Activated T-cell treated with anti-CD3 and anti-CD28 coated beads, Interleukin-2, amount 50 U/mL, for 72 hours (primary cell): Measurements from ENCODE around the gene ARHGAP10. TPM values are rescaled to one million over a fixed set of nuclear protein-coding genes. Genes with fewer than 3 reads are reported as not detected.

Experiments
- ATAC-seq, 2 donors: fragments of 150-1000 bp; cut with Tn5 transposase; replicated peaks in 1 of 2; 2 replicates each; pipeline ENCODE4 v1.10.0; 2021; ENCODE audit warnings: moderate library complexity in 2 of 2, mild to moderate bottlenecking in 1 of 2
- DNase-seq, 2 donors: peaks; one replicate each; pipeline ENCODE4 v3.0.0; 2021 to 2022; ENCODE audit warnings: mixed read lengths in 1 of 2
- H3K27ac Mint-ChIP-seq: one replicate; pipeline ENCODE4 v1.8.0; 2022; ENCODE audit warnings: mild to moderate bottlenecking, moderate library complexity, mixed read lengths
- H3K27me3 Mint-ChIP-seq: one replicate; pipeline ENCODE4 v1.8.0; 2022; ENCODE audit warnings: low read depth, mixed read lengths
- H3K36me3 Mint-ChIP-seq, 2 donors: one replicate each; pipeline ENCODE4 v1.8.0; 2022; ENCODE audit warnings: mixed read lengths in 2 of 2, mild to moderate bottlenecking in 1 of 2; ENCODE audit not compliant: insufficient read depth in 2 of 2
- H3K4me1 Mint-ChIP-seq: one replicate; pipeline ENCODE4 v1.8.0; 2022; ENCODE audit warnings: low read depth, mixed read lengths
- H3K4me3 Mint-ChIP-seq, 2 donors: one replicate each; pipeline ENCODE4 v1.8.0; 2022; ENCODE audit warnings: mild to moderate bottlenecking in 2 of 2, mixed read lengths in 2 of 2, moderate library complexity in 2 of 2
- H3K9me3 Mint-ChIP-seq, 2 donors: one replicate each; pipeline ENCODE4 v1.8.0; 2022; ENCODE audit warnings: mixed read lengths in 2 of 2
- total RNA-seq, 2 donors: library from RNA; stranded (reverse); gene quantifications; one replicate each; pipeline ENCODE4 v1.2.3, GENCODE V29; 2022

The ARHGAP10 gene
- total RNA-seq, 2 donors from 2014 or later, result 9.3 to 12.4 TPM

DNA sequence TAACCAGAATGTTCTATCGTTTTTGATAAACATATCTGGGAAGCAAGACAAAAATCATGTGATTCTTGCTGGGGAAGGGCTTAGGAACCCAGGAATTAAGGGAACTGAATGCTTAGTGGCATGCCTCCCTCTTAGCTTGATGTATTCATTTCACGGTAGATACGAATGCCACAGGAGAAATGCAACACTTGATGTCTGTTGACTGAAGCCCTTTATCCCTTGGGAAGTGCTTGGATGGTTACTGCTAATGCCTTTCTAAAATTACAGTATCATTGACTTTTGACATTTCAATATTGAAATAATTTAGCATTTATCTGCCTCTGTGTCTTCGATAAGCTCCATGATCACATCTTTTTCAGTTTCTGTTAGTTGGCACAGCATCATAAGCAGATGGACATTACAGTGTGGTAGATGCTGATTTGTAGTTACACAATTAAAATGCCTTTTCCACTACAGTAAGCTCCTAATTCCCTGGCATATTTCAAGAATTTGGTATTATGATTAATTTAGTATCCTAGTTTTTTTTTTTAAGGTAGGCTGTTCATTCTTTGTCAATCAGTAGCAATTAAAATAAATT, 226.7 kb downstream of the ARHGAP10 start:
- Mint-ChIP-seq H3K4me1 (no peaks in the 10 kb centered on the region), H3K27ac (no peak overlapping the region), H3K27me3 (no peaks in the 10 kb centered on the region), H3K4me3 (no peak overlapping the region), H3K9me3 (no peaks in the 10 kb centered on the region), H3K36me3 (no peaks in the 10 kb centered on the region)
- DNase-seq (no peak), ATAC-seq (no peak)

DNA sequence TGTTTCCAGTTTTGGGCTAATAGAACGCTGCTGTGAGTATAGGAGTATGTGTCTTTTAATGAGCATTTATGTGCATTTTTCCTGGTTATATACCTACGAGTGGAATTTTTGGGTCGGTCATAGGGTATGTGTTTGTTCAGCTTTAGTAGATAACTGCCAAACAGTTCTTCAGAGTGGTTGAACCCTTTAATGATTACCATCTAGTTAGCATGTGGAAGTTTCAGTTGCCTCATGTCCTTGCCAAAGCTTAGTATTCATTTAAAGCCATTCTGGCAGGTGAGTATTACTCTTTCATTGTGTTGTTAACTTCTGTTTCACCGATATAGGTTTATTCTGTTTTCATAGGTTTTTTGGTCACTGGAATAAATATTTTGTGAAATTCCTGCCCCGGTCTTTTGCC, 229.1 kb downstream of the ARHGAP10 start:
- Mint-ChIP-seq H3K27me3 (no peaks in the 10 kb centered on the region), H3K4me1 (no peaks in the 10 kb centered on the region), H3K27ac (no peak overlapping the region), H3K4me3 (no peak overlapping the region), H3K36me3 (peaks cover 0 to 2% of the 10 kb centered on the region in 2 donors), H3K9me3 (no peaks in the 10 kb centered on the region)
- ATAC-seq, result no peak
- no peak for DNase-seq

DNA sequence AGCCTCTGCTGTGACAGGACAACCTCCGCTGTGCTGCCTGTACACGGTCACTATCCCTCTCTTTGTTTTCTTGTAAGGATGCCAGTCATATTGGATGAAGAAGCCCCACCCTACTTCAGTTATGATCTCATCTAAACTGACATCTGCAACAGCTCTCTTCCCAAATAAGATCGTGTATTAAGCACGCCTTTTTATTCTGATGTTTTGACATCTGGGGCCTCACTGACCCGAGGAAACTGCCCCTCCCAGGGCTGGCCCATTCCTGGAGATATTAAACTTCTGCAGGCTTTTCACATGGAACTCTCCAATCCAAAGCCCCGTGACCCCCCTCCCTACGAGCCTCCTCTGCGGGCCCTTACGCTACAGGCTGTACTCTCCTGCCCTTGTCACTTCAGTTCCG, 232.0 kb downstream of the ARHGAP10 start:
- no peak for ATAC-seq
- no peaks in the 10 kb centered on the region for H3K27me3 Mint-ChIP-seq
- peaks cover 0 to 2% of the 10 kb centered on the region in 2 donors for H3K36me3 Mint-ChIP-seq
- no peak overlapping the region for H3K27ac Mint-ChIP-seq
- H3K9me3 Mint-ChIP-seq, result no peaks in the 10 kb centered on the region
- H3K4me3 Mint-ChIP-seq, result no peak overlapping the region
- no peak for DNase-seq
- no peaks in the 10 kb centered on the region for H3K4me1 Mint-ChIP-seq

DNA sequence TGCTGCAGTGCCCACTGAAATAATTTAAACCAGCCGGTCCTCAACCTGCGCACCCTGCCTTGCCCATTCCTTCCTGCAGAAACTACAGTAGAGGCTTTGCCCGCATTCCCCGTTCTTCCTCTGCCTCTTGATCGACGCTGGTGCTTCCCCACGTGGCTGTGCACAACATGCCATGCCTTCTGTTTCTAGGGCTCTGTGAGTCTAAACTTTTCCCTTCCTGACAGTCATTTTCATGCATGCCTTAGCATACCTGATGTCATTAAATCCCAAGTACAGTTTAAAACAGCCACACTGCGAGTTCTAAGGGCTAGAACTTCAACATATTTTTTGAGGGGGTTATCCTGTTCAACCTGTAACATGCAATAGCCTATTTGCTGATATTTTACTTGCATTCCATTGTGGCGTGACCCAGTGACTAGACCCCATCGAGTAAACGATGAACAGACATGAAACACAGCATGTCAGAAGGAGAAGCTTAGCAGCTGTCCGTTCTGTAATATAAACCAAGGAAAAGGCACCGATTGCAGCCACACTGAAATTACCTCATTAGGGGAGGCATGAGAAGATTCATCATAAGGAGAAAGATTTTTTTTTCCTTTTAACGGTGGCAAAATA, 232.5 kb downstream of the ARHGAP10 start:
- H3K27ac Mint-ChIP-seq, result no peak overlapping the region

DNA sequence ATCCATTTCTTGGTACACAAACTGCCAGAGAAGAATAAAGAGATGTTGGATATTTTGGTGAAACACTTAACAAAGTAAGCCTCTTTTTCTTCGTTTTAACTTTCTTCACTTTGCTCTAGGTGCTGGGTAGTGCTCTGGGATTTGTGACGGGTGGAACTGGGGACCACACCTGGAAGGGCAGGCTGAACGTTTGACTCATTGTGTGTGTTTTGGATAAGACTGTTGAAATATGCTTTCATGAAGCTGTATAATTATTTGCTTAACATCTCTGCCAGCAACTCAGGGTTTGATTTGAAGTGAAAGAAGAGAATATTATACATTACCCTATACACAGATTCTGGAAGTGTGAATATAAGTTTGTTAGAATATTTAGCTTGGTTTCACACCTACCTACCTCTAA, 233.2 kb downstream of the ARHGAP10 start:
- Mint-ChIP-seq H3K36me3 (peaks cover 0 to 2% of the 10 kb centered on the region in 2 donors), H3K4me1 (no peaks in the 10 kb centered on the region), H3K27me3 (no peaks in the 10 kb centered on the region), H3K4me3 (no peak overlapping the region), H3K9me3 (no peaks in the 10 kb centered on the region), H3K27ac (no peak overlapping the region)
- ATAC-seq, result no peak
- DNase-seq, result no peak

More for the DNA sequence above, 232.5 kb downstream of the ARHGAP10 start:
- DNase-seq, result no peak
- Mint-ChIP-seq H3K36me3 (peaks cover 0 to 2% of the 10 kb centered on the region in 2 donors), H3K9me3 (no peaks in the 10 kb centered on the region), H3K27me3 (no peaks in the 10 kb centered on the region), H3K4me3 (no peak overlapping the region), H3K4me1 (no peaks in the 10 kb centered on the region)
- no peak for ATAC-seq

DNA sequence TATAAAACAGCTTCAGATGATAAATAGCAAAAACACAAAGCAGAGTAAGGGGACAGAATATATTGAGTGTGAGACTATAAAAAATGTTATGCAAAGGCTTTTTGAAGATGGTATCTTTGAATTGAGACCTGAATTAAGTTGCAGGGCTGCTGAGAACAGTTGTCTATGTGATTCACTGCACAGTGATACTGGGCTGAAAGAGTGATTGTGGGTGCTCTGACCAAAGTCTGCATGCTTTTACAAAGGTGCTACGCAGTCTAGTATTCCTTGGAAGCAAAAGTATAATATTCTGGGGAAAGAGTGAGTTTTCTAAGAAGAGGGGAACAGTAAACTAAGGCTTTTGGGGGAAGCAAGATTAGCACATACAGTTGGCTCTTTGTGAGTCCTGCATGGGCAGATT, 234.0 kb downstream of the ARHGAP10 start:
- no peaks in the 10 kb centered on the region for H3K4me1 Mint-ChIP-seq
- H3K4me3 Mint-ChIP-seq, result no peak overlapping the region
- H3K27ac Mint-ChIP-seq, result no peak overlapping the region
- H3K36me3 Mint-ChIP-seq, result peaks cover 0 to 2% of the 10 kb centered on the region in 2 donors
- no peaks in the 10 kb centered on the region for H3K9me3 Mint-ChIP-seq
- ATAC-seq (no peak), DNase-seq (no peak)
- H3K27me3 Mint-ChIP-seq, result no peaks in the 10 kb centered on the region

DNA sequence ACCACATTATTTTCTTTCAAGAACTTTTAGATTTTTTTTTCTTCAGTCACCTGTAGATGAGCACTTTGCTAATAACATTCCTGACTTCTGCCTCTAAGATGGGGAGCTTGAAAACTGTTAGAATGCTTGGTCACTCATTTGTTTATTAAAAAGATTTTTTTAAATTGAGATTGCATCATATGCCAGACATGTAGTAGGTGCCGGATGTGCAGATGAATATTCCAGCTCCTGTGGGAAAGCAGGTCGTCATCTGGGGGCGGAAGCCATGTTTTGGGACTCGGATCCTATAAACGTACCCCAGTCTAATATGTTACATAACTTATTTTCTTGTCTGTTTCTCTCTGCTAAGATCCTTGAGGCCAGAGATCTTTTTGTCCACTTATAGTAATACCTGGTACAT, 236.8 kb downstream of the ARHGAP10 start:
- no peaks in the 10 kb centered on the region for H3K4me1 Mint-ChIP-seq
- DNase-seq (no peak), ATAC-seq (no peak)
- no peak overlapping the region for H3K27ac Mint-ChIP-seq
- H3K27me3 Mint-ChIP-seq, result no peaks in the 10 kb centered on the region
- peaks cover 0 to 2% of the 10 kb centered on the region in 2 donors for H3K36me3 Mint-ChIP-seq
- H3K9me3 Mint-ChIP-seq, result no peaks in the 10 kb centered on the region
- no peak overlapping the region for H3K4me3 Mint-ChIP-seq

DNA sequence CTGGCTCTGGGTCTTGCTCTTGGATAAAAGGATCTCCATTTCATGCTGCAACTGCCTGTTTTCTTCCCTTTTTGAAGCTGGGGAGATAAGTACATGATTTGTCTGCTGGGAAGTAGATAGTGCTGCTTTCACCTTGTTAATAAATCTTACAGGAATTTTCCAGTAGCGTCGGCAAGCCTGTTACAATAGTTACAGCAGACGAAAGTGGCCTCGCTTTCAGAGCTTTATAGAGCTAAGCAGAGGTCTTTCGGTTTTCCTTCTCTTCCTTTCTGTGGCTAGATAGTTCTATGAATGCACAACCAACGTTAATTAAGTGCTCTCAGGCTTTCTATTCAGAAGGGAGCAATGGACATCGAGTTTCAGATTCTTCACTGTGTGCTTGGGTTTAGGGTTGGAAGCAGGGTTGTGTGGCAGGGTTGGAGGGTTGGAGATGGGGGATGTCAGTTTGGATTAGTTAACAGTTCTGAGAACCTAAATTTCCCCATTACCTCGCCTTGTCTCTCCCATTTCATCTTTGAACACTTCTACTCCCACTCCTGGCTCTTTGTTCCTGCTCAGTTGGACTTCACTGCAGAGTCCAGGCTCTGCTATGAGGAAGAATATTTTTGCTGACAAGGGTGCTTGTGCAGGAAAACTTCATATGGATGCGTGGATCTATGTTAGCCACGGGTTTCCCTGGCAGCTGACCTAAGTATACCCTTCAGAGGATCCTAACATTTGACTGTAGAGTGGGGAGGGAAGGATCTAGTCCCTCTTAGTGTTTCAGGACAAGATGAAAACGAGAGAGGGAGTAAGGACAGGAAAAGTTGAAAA, 237.9 kb downstream of the ARHGAP10 start:
- DNase-seq (no peak), ATAC-seq (no peak)
- no peak overlapping the region for H3K27ac Mint-ChIP-seq
- peaks cover 0 to 2% of the 10 kb centered on the region in 2 donors for H3K36me3 Mint-ChIP-seq
- H3K9me3 Mint-ChIP-seq, result peaks cover 0 to 2% of the 10 kb centered on the region in 2 donors
- no peaks in the 10 kb centered on the region for H3K4me1 Mint-ChIP-seq
- no peaks in the 10 kb centered on the region for H3K27me3 Mint-ChIP-seq
- H3K4me3 Mint-ChIP-seq, result no peak overlapping the region

DNA sequence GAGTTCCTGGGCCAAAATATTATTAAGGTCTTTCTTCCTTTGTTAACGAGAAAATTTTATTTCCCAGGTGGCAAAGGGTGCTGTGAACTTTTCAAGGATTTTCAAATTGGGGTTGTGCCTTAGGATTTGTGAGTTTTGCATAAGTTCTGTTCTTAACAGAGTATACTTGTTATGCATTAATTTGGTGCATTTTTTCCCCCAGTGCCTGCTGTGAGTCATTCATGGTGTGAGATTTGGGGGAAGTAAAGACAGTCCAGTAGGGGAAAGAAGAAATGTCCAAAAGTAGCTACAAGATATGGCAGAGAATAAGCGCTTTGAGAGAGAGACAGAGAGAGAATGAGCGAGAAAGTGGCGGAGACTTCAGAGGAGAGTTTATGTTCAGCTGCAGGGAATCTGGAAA, 239.2 kb downstream of the ARHGAP10 start:
- DNase-seq (no peak), ATAC-seq (no peak)
- H3K36me3 Mint-ChIP-seq, result no peaks in the 10 kb centered on the region
- no peaks in the 10 kb centered on the region for H3K4me1 Mint-ChIP-seq
- no peak overlapping the region for H3K27ac Mint-ChIP-seq
- H3K27me3 Mint-ChIP-seq, result no peaks in the 10 kb centered on the region
- H3K9me3 Mint-ChIP-seq, result peaks cover 0 to 2% of the 10 kb centered on the region in 2 donors
- H3K4me3 Mint-ChIP-seq, result no peak overlapping the region

DNA sequence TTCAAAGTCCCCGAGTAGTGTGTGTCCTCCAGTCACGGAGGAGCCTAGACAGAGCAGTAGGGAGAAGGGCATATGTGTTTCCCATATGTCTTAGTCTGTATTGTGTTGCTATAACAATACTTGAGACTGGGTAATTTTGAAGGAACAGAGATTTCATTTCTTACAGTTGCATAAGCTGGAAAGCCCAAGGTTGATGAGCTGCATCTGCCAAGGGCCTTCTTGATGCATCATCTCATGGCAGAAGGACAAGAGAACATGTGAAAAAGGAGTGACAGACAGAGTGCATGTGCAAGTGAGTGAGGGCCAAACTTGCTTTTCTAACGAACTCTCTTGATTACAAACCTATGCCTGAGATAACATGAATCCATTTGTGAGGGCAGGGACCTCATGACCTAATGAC, 243.4 kb downstream of the ARHGAP10 start:
- H3K36me3 Mint-ChIP-seq, result no peaks in the 10 kb centered on the region
- ATAC-seq (no peak), DNase-seq (no peak)
- no peak overlapping the region for H3K27ac Mint-ChIP-seq
- no peaks in the 10 kb centered on the region for H3K27me3 Mint-ChIP-seq
- peaks cover 6% of the 10 kb centered on the region for H3K4me1 Mint-ChIP-seq
- no peak overlapping the region for H3K4me3 Mint-ChIP-seq
- H3K9me3 Mint-ChIP-seq, result peaks cover 0 to 5% of the 10 kb centered on the region in 2 donors

DNA sequence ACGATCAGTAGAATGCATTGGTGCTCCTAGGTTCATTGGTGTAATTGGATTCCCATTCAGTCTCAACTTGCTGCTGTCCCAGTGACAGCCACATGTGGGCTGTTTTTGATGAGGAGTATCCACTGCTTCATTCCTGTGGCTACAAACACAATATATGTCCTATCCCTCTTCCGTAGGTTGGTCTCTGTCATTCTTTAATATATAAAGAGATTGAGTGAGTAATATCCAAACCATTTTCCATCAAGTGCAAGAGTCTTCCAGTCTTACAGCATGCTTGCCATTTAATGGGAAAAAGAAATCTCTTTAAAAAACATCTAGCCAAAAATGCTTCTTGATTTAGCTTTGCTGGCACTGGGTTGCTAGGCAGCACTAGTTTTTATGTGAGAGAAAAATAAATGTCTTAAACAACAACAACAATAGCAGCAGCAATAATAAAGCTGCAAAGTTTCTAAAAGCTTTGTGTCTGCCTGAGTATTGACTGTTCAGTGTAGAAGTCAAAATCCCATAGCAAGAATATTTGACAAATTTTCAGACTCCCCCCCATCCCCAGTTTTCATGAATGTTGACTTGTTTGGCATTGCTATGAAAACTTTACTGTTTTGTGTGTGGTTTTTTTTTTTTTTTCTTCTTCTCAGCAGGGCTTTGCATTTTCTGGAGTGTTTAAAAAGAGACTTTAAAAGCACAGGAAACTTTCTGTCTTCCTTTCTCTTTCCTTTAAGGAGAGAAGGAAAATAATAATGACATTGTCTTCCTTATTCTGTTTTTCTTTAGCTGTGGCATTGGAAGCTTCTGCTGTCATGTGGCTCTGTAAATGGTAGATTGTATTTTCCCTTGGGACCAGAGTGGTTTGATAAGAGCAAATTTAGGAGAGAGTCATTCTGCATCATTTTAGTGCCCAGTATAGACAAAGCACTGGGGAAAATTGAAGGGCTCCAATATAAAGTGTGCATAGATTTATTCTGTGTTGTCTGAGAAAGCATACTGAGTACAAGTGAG, 244.3 kb downstream of the ARHGAP10 start:
- Mint-ChIP-seq H3K4me1 (peaks cover 13% of the 10 kb centered on the region), H3K27me3 (no peaks in the 10 kb centered on the region), H3K36me3 (no peaks in the 10 kb centered on the region), H3K27ac (no peak overlapping the region), H3K4me3 (no peak overlapping the region), H3K9me3 (peaks cover 0 to 5% of the 10 kb centered on the region in 2 donors)
- DNase-seq (no peak), ATAC-seq (no peak)

DNA sequence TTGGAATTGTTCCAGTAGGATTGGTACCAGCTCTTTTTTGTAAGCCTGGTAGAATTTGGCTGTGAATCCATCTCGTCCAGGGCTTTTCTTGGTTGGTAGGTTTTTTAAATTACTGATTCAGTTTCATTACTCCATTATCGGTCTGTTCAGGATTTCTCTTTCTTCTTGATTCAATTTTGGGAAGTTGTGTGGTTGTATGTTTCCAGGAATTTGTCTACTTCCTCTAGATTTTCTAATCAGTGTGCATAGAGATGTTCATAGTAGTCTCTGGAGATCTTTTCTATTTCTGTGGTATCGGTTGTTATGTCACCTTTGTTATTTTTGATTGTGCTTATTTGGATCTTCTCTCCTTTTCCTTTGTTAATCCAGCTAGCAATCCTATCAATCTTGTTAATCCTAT, 248.7 kb downstream of the ARHGAP10 start:
- Mint-ChIP-seq H3K27ac (peak overlapping the region; percentile 50), H3K9me3 (peaks cover 0 to 3% of the 10 kb centered on the region in 2 donors), H3K36me3 (no peaks in the 10 kb centered on the region), H3K4me3 (no peak overlapping the region), H3K4me1 (peaks cover 21% of the 10 kb centered on the region), H3K27me3 (no peaks in the 10 kb centered on the region)
- DNase-seq (no peak), ATAC-seq (no peak)
